Measurements from ENCODE around the gene TNRC6B.

GRCh38 chr22:40224702-40225101 is 47.0 kb downstream of the TNRC6B start:
- TF ChIP-seq, protein P1, sequence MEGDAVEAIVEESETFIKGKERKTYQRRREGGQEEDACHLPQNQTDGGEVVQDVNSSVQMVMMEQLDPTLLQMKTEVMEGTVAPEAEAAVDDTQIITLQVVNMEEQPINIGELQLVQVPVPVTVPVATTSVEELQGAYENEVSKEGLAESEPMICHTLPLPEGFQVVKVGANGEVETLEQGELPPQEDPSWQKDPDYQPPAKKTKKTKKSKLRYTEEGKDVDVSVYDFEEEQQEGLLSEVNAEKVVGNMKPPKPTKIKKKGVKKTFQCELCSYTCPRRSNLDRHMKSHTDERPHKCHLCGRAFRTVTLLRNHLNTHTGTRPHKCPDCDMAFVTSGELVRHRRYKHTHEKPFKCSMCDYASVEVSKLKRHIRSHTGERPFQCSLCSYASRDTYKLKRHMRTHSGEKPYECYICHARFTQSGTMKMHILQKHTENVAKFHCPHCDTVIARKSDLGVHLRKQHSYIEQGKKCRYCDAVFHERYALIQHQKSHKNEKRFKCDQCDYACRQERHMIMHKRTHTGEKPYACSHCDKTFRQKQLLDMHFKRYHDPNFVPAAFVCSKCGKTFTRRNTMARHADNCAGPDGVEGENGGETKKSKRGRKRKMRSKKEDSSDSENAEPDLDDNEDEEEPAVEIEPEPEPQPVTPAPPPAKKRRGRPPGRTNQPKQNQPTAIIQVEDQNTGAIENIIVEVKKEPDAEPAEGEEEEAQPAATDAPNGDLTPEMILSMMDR (IDR thresholded peaks at IDR 0.05): no peak
- TF ChIP-seq POLR2A (IDR thresholded peaks at IDR 0.05) (no peak), POLR2AphosphoS5 (IDR thresholded peaks at IDR 0.05) (no peak)

All from breast epithelium (tissue), 3 donors.